ENCODE data around the gene FPR2.

FPR2 gene

DNA sequence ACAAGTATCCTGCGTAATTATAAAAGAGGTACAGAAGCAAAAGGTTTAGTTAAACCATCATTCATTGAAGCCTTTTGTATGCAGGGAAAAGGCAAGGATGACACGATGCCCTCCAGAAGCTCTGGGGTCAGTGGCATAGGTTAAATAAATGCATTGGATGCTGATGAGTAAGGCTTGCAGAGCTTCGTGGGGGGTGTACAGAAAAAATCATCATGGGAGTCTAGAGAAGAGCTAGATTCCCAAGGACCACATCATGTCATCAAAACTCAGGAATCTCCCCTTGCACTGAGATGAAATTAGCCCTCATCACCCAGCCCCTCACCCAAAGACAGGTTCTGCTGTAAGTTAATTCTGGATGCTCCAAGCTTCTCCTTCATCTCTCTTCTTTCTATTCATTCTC, 17.6 kb upstream of the FPR2 start:
- Histone ChIP-seq H3K27ac (no peak overlapping the region), H3K4me3 (ENCODE audit: low read depth, low read length) (no peak overlapping the region), H3K9me3 (ENCODE audit: severe bottlenecking) (no peaks in the 10 kb centered on the region), H3K27me3 (ENCODE audit: insufficient read depth, low read depth, severe bottlenecking) (peaks cover 90% of the 10 kb centered on the region), H3K36me3 (no peaks in the 10 kb centered on the region)
- TF ChIP-seq, protein P1, sequence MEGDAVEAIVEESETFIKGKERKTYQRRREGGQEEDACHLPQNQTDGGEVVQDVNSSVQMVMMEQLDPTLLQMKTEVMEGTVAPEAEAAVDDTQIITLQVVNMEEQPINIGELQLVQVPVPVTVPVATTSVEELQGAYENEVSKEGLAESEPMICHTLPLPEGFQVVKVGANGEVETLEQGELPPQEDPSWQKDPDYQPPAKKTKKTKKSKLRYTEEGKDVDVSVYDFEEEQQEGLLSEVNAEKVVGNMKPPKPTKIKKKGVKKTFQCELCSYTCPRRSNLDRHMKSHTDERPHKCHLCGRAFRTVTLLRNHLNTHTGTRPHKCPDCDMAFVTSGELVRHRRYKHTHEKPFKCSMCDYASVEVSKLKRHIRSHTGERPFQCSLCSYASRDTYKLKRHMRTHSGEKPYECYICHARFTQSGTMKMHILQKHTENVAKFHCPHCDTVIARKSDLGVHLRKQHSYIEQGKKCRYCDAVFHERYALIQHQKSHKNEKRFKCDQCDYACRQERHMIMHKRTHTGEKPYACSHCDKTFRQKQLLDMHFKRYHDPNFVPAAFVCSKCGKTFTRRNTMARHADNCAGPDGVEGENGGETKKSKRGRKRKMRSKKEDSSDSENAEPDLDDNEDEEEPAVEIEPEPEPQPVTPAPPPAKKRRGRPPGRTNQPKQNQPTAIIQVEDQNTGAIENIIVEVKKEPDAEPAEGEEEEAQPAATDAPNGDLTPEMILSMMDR (IDR thresholded peaks at IDR 0.05; ENCODE audit: low read depth, low read length), result no peak
- DNase-seq, result no peak

DNA sequence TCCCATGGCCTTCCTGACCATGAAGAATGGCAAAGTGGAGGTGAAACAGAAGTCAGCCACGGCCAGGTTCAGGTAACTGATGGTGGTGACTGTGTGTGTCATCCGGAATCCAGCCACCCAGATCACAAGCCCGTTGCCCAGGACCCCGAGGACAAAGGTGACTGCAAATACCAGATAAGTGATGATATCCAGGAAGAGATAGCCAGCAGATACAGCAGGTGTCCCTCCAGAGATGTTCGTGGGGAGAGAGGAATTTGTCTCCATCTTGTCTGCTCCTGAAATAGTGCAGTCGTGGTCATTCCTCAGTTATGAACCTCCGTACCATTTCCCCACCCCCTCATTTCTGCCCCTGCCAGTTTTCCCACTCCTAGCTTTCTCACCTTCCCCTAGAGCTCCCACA, 14.2 kb upstream of the FPR2 start:
- Histone ChIP-seq H3K4me3 (ENCODE audit: low read depth, low read length) (no peak overlapping the region), H3K27me3 (ENCODE audit: insufficient read depth, low read depth, severe bottlenecking) (peaks cover 89% of the 10 kb centered on the region), H3K36me3 (no peaks in the 10 kb centered on the region), H3K27ac (no peak overlapping the region), H3K9me3 (ENCODE audit: severe bottlenecking) (no peaks in the 10 kb centered on the region)
- TF ChIP-seq, protein P1 (IDR thresholded peaks at IDR 0.05; ENCODE audit: low read depth, low read length), result no peak
- DNase-seq, result no peak

DNA sequence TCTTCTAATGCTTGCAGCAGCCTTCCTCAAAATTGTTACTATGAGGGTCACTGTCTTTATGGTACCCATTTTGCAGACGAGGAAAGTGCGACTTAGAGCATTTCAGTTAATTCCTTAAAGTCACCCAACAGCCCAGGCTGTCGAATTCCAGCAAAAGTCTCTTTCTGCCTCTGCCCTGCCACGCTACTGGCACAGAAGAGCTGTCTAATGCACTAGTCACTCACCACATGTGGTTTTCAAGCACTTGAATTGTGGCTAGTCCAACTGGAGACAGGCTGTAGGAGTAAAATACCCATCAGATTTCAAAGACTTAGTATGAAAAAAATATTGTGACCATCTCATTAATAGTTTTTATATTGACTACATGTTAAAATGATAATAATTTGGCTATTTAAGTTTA, 11.0 kb upstream of the FPR2 start:
- Histone ChIP-seq H3K27ac (no peak overlapping the region), H3K36me3 (no peaks in the 10 kb centered on the region), H3K27me3 (ENCODE audit: insufficient read depth, low read depth, severe bottlenecking) (peaks cover 84% of the 10 kb centered on the region), H3K9me3 (ENCODE audit: severe bottlenecking) (peaks cover 6% of the 10 kb centered on the region), H3K4me3 (ENCODE audit: low read depth, low read length) (no peak overlapping the region)
- TF ChIP-seq, protein P1 (IDR thresholded peaks at IDR 0.05; ENCODE audit: low read depth, low read length), result no peak
- no peak for DNase-seq

DNA sequence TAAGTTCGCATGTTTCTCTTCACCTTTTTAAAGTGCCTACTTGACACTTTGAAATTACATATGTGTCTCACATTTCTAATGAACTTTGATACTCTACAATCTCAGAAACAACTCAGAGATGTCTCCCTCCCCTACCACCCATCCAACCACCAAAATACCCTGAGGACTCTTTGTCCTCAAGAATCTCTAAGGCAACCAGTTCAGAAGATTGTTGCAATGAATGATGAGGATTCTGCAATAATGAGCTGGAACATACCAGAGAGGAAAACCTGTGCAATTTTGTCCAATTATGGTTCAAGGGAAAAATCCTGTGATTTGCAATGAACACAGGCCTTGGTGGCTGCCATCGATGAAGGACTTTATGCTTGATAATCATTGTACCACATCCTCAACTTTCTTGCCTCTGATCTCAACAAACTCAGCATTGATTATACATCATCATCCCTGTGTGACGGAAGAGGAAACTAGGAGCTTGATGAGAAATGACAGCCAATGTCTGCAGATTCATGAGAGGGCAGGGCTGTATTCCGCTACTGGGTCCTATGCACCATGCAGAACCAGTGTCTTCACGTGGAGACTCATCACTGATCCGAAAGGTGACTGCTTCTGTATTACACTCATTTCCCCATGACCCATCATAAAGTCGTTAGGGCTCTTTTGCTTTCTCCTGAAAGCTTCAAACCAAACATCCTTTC, 10.4 kb upstream of the FPR2 start:
- DNase-seq, result no peak
- TF ChIP-seq, protein P1 (IDR thresholded peaks at IDR 0.05; ENCODE audit: low read depth, low read length), result no peak
- Histone ChIP-seq H3K27ac (no peak overlapping the region), H3K36me3 (no peaks in the 10 kb centered on the region), H3K9me3 (ENCODE audit: severe bottlenecking) (peaks cover 6% of the 10 kb centered on the region), H3K27me3 (ENCODE audit: insufficient read depth, low read depth, severe bottlenecking) (peaks cover 85% of the 10 kb centered on the region), H3K4me3 (ENCODE audit: low read depth, low read length) (no peak overlapping the region)

DNA sequence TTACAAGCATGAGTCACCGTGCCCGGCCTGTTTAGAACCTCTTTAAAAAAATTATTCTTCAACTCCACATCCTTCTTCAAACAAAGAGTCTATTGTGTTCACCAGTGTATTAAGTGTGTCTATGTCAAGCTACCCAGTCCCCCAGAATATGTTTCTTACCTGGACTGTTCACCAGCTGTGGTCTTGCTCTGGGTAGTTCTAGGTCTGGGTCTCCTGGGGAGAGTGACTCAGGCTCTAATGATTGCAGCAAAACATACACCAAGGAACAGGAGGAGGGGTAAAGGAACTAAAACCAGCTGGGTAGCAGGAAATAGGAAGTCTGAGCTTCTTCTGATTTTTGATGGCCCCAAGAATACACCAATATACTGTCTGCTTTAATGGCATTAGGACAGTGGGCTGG, 9.3 kb upstream of the FPR2 start, which contains the start of gene FPR1:
Gene FPR1, minus strand, starts transcription at position 224 of the 400 bp plus-strand sequence. CDS start 4,884 bp downstream, outside the sequence.
- TF ChIP-seq, protein P1 (IDR thresholded peaks at IDR 0.05; ENCODE audit: low read depth, low read length), result no peak
- H3K27ac ChIP-seq, result no peak within 1 kb of the TSS
- H3K27me3 ChIP-seq (ENCODE audit: insufficient read depth, low read depth, severe bottlenecking), result peaks cover 83% of the 10 kb centered on the region
- no peak within 1 kb of the TSS for H3K4me3 ChIP-seq (ENCODE audit: low read depth, low read length)
- H3K9me3 ChIP-seq (ENCODE audit: severe bottlenecking), result peaks cover 6% of the 10 kb centered on the region
- H3K36me3 ChIP-seq, result no peaks in the 10 kb centered on the region
- DNase-seq, result no peak

DNA sequence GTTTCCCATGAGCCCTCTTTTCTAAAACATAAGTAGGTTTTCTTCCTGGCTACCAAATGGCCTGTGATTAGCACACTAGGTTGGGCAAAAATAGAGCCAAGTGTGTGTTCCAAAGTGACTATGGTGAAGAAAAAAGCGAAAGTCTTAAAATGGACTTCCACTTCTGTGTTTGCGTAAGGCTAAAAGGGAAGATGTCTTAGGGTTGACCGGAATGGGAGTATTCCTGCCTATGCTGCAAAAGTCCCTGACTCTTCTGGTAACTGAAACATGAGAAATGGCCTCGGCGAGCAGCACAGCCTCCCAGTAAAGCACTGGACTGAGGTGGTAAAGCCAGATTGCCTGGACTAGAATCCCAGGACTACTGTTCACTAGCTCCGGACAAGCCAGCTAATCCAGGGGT, 6.9 kb upstream of the FPR2 start:
- peaks cover 62% of the 10 kb centered on the region for H3K27me3 ChIP-seq (ENCODE audit: insufficient read depth, low read depth, severe bottlenecking)
- no peak overlapping the region for H3K27ac ChIP-seq
- H3K9me3 ChIP-seq (ENCODE audit: severe bottlenecking), result peaks cover 6% of the 10 kb centered on the region
- no peaks in the 10 kb centered on the region for H3K36me3 ChIP-seq
- TF ChIP-seq, protein P1 (IDR thresholded peaks at IDR 0.05; ENCODE audit: low read depth, low read length), result no peak
- DNase-seq, result no peak
- H3K4me3 ChIP-seq (ENCODE audit: low read depth, low read length), result no peak overlapping the region
